ENCODE measurements around the gene SMAD2.
"Not testable (repeated sequence)": the region's sequence is repeated elsewhere in the genome, so short reads cannot be mapped to it uniquely, and the experiment has no call there.

SMAD2 gene

DNA sequence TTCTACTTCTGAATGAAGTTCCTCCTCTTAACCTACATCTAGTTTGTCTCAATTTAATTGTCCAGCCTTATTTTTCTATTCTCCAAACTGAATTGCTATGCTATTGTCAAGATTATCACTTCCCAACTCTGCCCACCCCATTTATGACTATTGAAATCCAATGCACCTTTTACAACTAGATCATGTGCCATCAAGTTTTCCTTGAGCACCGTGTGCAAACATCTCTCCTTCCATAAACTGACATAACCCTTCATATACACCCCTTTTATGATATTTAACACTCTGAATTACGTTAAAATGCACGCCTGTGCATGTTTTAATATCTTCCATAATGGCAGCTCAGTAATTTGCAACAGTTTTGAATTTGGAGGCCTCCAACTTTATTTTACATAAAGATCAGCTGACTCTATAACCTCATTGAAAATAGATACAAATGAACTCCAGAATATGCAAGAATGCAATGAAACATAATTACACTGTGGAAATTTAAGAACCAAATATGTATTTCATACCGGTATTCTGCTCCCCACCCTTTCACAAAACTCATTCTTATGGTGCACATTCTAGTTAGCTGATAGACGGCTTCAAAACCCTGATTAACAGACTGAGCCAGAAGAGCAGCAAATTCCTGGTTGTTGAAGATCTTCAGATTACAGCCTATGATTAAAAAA is 85.5 kb downstream of the SMAD2 start:
- in situ Hi-C loops (cut with HindIII; ENCODE audit: low pct_unique_long_range_greater_than_20kb, low sequenced_read_pairs): no loop called here
- no peak for TF ChIP-seq JUND (IDR thresholded peaks at IDR 0.05; ENCODE audit: low read depth)
- DNase-seq (ENCODE audit: low read depth in 1 of 2, low spot score in 1 of 2): no peak

DNA sequence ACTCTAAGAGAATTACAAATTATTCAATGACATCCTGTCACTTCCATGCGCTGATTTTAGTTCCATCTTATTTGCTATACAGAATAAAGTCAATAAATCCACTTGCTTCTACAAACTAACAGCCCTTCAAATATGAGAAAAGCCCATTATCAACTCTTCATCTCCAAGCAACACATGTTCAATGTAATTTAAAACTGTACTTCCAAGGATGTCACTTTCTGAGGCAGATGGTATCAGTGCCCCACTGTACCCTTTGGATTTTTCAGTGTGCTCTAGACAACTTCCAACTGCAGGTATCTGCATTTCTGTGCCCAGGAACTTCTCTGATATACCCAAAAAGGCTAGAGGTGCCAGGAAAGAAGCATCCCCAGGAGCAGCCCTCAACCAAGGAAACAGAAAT is 87.6 kb downstream of the SMAD2 start:
- TF ChIP-seq JUND (IDR thresholded peaks at IDR 0.05; ENCODE audit: low read depth): no peak
- DNase-seq (ENCODE audit: low read depth in 1 of 2, low spot score in 1 of 2): no peak
- in situ Hi-C loops (cut with HindIII; ENCODE audit: low pct_unique_long_range_greater_than_20kb, low sequenced_read_pairs): no loop called here

DNA sequence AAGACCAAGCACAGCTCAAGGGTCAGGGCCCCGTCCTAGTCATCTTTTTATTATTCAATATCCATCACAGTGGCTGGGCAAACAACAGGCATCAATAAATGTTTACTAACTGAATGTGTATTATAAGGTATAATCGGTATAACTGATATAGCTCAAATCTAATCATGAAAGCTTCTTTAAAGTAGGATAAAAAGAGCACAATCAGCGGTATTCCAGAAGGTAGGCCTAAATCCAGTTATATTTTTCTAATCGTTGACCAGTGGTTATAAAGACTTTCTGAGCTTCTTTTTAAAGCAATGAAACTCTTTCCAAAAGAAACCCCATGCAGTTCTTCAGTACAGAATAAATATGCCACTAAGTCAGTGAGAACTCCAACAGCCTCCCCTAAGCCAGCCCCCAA is 92.1 kb downstream of the SMAD2 start:
- in situ Hi-C loops (cut with HindIII; ENCODE audit: low pct_unique_long_range_greater_than_20kb, low sequenced_read_pairs): no loop called here
- no peak for TF ChIP-seq JUND (IDR thresholded peaks at IDR 0.05; ENCODE audit: low read depth)
- no peak for DNase-seq (ENCODE audit: low read depth in 1 of 2, low spot score in 1 of 2)

DNA sequence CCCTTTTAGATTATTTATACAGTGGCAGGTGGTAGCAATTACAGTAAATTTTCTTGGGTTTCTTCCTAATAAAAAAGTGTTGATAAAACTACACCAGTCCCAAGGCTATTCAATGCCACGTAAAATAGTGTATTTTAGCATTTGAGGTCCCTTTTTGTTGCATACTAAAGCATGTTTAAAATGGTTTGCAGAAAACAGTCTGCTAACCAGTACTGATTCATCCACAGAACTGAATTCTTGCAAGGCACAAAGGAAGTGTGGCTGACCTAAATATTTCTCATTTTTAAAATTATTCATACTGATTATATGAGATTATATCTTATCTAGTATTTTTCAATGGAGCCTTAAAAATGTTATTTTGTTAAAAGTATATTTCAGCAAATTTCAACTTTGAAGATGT is 98.1 kb downstream of the SMAD2 start:
- no peak for DNase-seq (ENCODE audit: low read depth in 1 of 2, low spot score in 1 of 2)
- TF ChIP-seq JUND (IDR thresholded peaks at IDR 0.05; ENCODE audit: low read depth): no peak
- in situ Hi-C loops (cut with HindIII; ENCODE audit: low pct_unique_long_range_greater_than_20kb, low sequenced_read_pairs): no loop called here

DNA sequence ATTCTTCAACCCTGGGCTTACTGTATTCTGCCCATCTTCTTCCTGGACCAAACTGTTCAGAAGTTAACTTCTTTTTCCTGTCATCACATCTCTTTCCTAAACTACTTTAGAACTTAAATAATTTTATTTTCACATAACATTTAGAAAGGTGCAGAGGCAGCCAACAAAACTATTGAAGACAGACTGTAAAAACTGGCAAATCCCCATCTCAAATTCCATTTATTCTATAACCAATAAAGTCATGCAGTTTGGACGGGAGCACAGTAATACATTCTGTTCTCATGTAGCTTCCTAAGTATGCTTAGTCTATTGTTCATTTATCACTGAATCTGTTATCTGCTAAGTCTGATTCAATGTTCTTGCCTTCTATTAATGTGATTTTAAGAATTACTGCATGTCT is 99.1 kb downstream of the SMAD2 start:
- DNase-seq (ENCODE audit: low read depth in 1 of 2, low spot score in 1 of 2): no peak
- no peak for TF ChIP-seq JUND (IDR thresholded peaks at IDR 0.05; ENCODE audit: low read depth)
- in situ Hi-C loops (cut with HindIII; ENCODE audit: low pct_unique_long_range_greater_than_20kb, low sequenced_read_pairs): no loop called here

DNA sequence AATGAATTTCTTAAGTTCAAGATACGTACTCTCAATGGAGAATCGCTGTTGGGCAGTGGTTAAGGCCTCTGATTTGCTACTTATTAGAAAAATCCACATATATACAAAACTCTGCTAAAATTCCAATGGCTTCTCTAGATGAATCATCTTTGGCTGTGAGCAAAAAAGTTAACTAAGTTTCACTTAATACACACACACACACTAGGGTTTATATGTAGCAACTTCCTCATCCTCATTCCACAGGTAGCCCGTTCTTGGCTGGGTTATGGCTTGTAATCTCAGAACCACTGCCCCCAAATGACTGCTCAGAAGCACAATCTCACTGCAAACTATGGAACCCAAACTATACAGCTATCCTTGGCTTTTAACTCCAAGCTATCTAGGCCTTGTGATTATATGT is 99.7 kb downstream of the SMAD2 start:
- no peak for TF ChIP-seq JUND (IDR thresholded peaks at IDR 0.05; ENCODE audit: low read depth)
- DNase-seq (ENCODE audit: low read depth in 1 of 2, low spot score in 1 of 2): no peak
- in situ Hi-C loops (cut with HindIII; ENCODE audit: low pct_unique_long_range_greater_than_20kb, low sequenced_read_pairs): no loop called here

DNA sequence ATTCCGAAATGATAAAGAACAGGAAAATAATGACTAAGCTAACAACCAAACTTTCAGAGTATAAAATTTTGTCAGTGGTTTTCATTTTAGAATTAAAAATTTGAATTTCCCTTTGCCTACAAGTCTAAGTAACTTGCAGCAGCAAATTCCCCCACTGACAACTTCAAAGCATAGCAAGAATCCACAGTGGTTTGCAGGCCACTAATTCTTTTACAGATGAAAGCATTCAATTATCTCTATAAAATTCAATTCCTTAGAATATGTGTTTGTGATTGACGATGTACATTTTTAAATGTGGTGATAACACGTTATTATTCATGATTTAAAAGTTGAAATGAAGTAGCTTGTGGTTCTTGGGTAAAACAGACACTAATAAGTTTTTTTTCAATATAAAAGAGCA is 100.6 kb downstream of the SMAD2 start:
- no peak for TF ChIP-seq JUND (IDR thresholded peaks at IDR 0.05; ENCODE audit: low read depth)
- in situ Hi-C loops (cut with HindIII; ENCODE audit: low pct_unique_long_range_greater_than_20kb, low sequenced_read_pairs): no loop called here

DNA sequence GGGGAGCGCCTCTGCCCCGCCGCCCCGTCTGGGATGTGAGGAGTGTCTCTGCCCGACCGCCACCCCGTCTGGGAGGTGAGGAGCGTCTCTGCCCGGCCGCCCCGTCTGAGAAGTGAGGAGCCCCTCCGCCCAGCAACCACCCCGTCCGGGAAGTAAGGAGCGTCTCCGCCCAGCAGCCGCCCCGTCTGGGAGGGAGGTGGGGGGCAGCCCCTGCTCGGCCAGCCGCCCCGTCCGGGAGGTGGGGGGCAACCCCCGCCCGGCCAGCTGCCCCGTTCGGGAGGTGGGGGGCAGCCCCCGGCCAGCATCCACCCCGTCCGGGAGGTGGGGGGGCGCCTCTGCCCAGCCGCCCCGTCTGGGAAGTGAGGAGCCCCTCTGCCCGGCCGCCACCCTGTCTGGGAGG is 102.4 kb downstream of the SMAD2 start:
- in situ Hi-C loops (cut with HindIII; ENCODE audit: low pct_unique_long_range_greater_than_20kb, low sequenced_read_pairs); DNase-seq (ENCODE audit: low read depth in 1 of 2, low spot score in 1 of 2): not testable (repeated sequence)

More for the DNA sequence above, 100.6 kb downstream of the SMAD2 start:
- no peak for DNase-seq (ENCODE audit: low read depth in 1 of 2, low spot score in 1 of 2)

DNA sequence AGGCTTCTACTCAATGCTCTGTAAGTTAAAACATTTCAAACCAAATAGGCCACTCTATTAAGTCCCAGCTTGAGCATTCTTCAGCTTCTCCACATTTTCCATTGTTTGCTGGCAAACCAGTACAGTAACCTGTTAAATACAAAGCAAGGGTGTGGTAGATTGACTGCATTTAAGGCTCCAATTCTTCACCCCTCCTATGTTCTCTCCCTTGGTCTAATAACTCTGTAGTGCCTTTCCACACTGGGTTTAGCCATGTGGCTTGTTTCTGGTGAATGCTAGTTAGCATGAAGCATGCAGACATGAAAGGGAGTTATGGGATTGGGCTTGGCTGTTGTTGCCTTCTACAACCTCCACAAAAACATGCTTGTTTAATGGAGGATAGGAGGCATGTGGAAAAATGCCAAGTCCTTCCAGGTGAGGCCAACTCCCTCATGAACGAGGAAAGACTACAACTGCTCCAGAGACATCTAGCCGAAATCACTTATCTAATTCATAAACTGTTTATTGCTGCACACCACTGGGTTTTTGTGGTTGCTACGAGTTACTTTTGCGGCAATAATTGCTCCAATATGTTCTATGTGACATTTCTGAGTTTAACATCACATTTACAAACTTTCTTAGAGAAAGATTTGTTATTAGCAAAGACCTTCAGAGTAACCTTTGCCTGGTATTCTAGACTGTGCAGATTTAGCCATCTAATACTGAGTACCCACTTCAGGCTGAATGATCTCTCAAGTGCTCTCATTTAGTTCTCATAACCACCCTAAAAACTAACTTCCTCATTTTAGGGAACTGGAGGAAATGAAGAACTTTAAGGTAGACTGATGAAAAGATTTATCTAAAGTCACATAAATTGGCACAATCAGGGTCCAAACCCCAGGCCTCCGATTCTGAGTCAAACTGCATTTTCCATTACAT is 104.0 kb downstream of the SMAD2 start:
- in situ Hi-C loops (cut with HindIII; ENCODE audit: low pct_unique_long_range_greater_than_20kb, low sequenced_read_pairs): no loop called here
- no peak for DNase-seq (ENCODE audit: low read depth in 1 of 2, low spot score in 1 of 2)
- no peak for TF ChIP-seq JUND (IDR thresholded peaks at IDR 0.05; ENCODE audit: low read depth)

DNA sequence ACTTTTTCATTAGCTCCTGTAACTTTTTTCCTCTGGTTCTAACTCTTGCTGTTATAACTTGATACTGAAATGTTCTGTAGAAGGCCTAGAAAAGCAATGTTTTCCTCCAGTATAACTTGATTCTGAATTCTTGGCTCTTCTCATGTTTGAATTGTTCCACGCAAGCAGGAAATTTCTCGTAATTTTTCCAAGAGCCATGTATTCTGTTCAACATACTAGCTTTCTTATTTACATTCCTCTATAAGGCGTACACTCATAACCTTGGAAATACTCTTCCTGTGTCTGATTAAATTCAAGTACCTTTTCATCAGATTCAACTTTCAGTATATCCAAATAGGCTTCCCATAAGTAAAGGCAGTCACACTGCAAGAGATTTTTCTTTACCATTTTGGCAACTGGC is 109.1 kb downstream of the SMAD2 start:
- no peak for DNase-seq (ENCODE audit: low read depth in 1 of 2, low spot score in 1 of 2)
- in situ Hi-C loops (cut with HindIII; ENCODE audit: low pct_unique_long_range_greater_than_20kb, low sequenced_read_pairs): no loop called here

DNA sequence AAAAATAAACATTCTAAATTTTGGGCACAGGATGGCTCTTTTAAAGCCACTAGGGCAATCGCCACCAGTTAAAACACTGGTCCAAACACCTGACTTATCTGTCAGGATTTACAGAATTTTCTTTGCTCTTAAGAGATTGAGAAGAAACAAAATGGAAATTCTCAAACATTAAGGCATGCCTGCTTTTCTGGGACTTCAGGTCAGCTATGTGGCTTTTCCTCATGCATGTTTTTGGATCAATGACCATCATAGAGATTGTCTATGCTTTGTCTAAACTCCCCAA is 112.7 kb downstream of the SMAD2 start:
- in situ Hi-C loops (cut with HindIII; ENCODE audit: low pct_unique_long_range_greater_than_20kb, low sequenced_read_pairs): no loop called here

More for the DNA sequence above, 109.1 kb downstream of the SMAD2 start:
- TF ChIP-seq JUND (IDR thresholded peaks at IDR 0.05; ENCODE audit: low read depth): no peak

DNA sequence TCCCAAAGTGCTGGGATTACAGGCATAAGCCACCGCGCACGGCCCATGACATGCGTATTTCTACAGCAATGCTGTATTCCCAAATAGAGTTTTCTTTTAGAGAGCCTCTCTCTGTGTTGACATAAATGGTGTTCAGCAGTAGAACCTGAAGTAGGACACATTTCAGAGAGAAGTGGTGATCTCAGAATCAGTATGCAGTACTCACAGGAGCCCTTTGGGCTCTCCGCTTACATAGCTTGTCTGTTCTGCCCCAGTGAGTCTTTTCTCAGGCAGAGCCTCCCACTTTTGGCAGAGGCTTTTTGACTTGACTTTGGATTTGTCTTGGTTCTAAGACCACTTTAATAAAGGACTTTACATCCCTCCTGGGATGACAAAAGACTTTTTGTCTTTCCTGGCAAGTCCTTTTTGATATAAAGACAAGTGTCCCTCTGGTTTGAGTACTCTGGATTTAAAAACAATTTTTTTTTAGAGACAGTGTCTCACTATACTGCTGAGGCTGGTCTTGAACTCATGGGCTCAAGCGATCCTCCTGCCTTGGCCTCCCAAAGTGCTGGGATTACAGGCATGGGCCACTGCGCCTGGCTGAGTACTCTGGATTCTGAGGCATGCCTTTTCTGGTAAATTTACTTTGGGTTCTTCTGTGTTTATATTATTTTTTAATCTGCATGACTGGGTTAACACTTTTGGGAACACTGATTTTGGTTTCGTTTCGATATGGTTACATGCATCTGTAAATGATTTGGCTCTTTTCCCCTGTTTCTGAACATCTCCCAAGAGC is 113.3 kb downstream of the SMAD2 start:
- no peak for DNase-seq (ENCODE audit: low read depth in 1 of 2, low spot score in 1 of 2)
- in situ Hi-C loops (cut with HindIII; ENCODE audit: low pct_unique_long_range_greater_than_20kb, low sequenced_read_pairs): no loop called here
- TF ChIP-seq JUND (IDR thresholded peaks at IDR 0.05; ENCODE audit: low read depth): no peak

More for the DNA sequence above, 112.7 kb downstream of the SMAD2 start:
- no peak for DNase-seq (ENCODE audit: low read depth in 1 of 2, low spot score in 1 of 2)
- no peak for TF ChIP-seq JUND (IDR thresholded peaks at IDR 0.05; ENCODE audit: low read depth)
